ENCODE measurements around the gene ZNF227.

DNA sequence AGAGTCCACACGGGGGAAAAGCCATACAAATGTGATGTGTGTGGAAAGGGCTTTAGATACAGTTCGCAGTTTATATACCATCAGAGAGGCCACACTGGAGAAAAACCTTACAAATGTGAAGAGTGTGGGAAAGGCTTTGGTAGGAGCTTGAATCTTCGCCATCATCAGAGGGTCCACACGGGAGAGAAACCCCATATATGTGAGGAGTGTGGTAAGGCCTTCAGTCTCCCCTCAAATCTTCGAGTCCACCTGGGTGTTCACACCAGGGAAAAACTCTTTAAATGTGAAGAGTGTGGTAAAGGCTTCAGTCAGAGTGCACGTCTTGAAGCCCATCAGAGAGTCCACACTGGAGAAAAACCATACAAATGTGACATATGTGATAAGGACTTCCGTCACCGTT lies 24.1 kb downstream of the ZNF227 start:
- TF ChIP-seq, protein P1, sequence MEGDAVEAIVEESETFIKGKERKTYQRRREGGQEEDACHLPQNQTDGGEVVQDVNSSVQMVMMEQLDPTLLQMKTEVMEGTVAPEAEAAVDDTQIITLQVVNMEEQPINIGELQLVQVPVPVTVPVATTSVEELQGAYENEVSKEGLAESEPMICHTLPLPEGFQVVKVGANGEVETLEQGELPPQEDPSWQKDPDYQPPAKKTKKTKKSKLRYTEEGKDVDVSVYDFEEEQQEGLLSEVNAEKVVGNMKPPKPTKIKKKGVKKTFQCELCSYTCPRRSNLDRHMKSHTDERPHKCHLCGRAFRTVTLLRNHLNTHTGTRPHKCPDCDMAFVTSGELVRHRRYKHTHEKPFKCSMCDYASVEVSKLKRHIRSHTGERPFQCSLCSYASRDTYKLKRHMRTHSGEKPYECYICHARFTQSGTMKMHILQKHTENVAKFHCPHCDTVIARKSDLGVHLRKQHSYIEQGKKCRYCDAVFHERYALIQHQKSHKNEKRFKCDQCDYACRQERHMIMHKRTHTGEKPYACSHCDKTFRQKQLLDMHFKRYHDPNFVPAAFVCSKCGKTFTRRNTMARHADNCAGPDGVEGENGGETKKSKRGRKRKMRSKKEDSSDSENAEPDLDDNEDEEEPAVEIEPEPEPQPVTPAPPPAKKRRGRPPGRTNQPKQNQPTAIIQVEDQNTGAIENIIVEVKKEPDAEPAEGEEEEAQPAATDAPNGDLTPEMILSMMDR (IDR thresholded peaks at IDR 0.05), result no peak
- no peak for TF ChIP-seq EZH2 (IDR thresholded peaks at IDR 0.05; ENCODE audit: borderline replicate concordance, insufficient read depth, low read depth, low read length, poor library complexity, severe bottlenecking)
